ENCODE measurements around the gene UMPS. TPM values are rescaled to one million over a fixed set of nuclear protein-coding genes. Genes with fewer than 3 reads are reported as not detected.
"Not testable (repeated sequence)": the region's sequence is repeated elsewhere in the genome, so short reads cannot be mapped to it uniquely, and the experiment has no call there.

UMPS gene
- total and polyA plus RNA-seq, 2 donors (not counting 1 experiment from before 2014, with no cell fraction given) = 6.6 to 21.4 TPM

GRCh38 chr3:124748560-124749198 is 18.4 kb downstream of the UMPS start:
- Mint-ChIP-seq H3K27me3 (no peaks in the 10 kb centered on the region), H3K27ac (no peak overlapping the region), H3K4me3 (no peak overlapping the region), H3K4me1 (no peaks in the 10 kb centered on the region), H3K9me3 (ENCODE audit: insufficient read depth) (no peaks in the 10 kb centered on the region)
- no peak overlapping the region for H3K27ac ChIP-seq (ENCODE audit: low read length in 2 of 2)
- DNase-seq (no peak), ATAC-seq (ENCODE audit: low read depth) (no peak)
- ChIA-PET CTCF (interaction anchor here (1.9 kb wide), 1 partner anchor 12 kb away, joined by 7 read pairs; no protein-coding TSS in a partner anchor), POLR2A (no interaction called here)
- H3K27me3 ChIP-seq (replicated peaks in 1 of 4; ENCODE audit: control extremely low read depth in 1 of 4, control insufficient read depth in 3 of 4, insufficient read depth in 4 of 4, low read length in 3 of 4) = no peaks in the 10 kb centered on the region
- intact Hi-C loops (cut with micrococcal nuclease) = no loop called here
- no peaks in the 10 kb centered on the region for H4K20me1 ChIP-seq (ENCODE audit: control insufficient read depth, insufficient read depth, low read length, poor library complexity, severe bottlenecking)
- H3K36me3 ChIP-seq (replicated peaks in 1 of 2; ENCODE audit: control extremely low read depth in 1 of 2, control insufficient read depth in 1 of 2, extremely low read depth in 1 of 2, insufficient read depth in 2 of 2, low read length in 1 of 2) = peaks cover 7 to 26% of the 10 kb centered on the region in 2 experiments
- H3K79me2 ChIP-seq (ENCODE audit: control insufficient read depth, insufficient read depth, low read length) = no peaks in the 10 kb centered on the region
- no peak for TF ChIP-seq CTCF (IDR thresholded peaks at IDR 0.05)
- TF ChIP-seq EZH2 (IDR thresholded peaks at IDR 0.05; ENCODE audit: borderline replicate concordance, insufficient read depth, low read depth, low read length, poor library complexity, severe bottlenecking) = no peak
- H3K4me3 ChIP-seq (ENCODE audit: control extremely low read depth in 1 of 5, extremely low read depth in 1 of 5, insufficient read depth in 1 of 5, low read depth in 2 of 5, low read length in 4 of 5) = no peak overlapping the region
- H3K9ac ChIP-seq (ENCODE audit: low read length) = no peak overlapping the region
- no peaks in the 10 kb centered on the region for H3K4me1 ChIP-seq (ENCODE audit: control insufficient read depth in 2 of 2, insufficient read depth in 2 of 2, low read length in 2 of 2)
- H3K9me3 ChIP-seq (ENCODE audit: control extremely low read depth in 1 of 3, control insufficient read depth in 2 of 3, insufficient read depth in 1 of 3, low read length in 2 of 3) = no peaks in the 10 kb centered on the region
- whole genome bisulfite sequencing (ENCODE audit: insufficient coverage) = 98% methylated on average over 7 of the region's 8 CpGs
- H3K4me2 ChIP-seq (replicated peaks; ENCODE audit: low read depth, low read length, poor library complexity, severe bottlenecking) = no peak overlapping the region
- no peak overlapping the region for H2AFZ ChIP-seq (ENCODE audit: insufficient read depth, low read depth, low read length, poor library complexity, severe bottlenecking)

GRCh38 chr3:124749877-124750276 is 19.6 kb downstream of the UMPS start:
- DNase-seq; CTCF ChIA-PET; H3K27me3 ChIP-seq (replicated peaks in 1 of 4; ENCODE audit: control extremely low read depth in 1 of 4, control insufficient read depth in 3 of 4, insufficient read depth in 4 of 4, low read length in 3 of 4): not testable (repeated sequence)

More at GRCh38 chr3:124749877-124750276, 19.6 kb downstream of the UMPS start:
- H3K4me3 ChIP-seq (ENCODE audit: control extremely low read depth in 1 of 5, extremely low read depth in 1 of 5, insufficient read depth in 1 of 5, low read depth in 2 of 5, low read length in 4 of 5); H3K4me2 ChIP-seq (replicated peaks; ENCODE audit: low read depth, low read length, poor library complexity, severe bottlenecking); POLR2A ChIA-PET; H3K4me1 Mint-ChIP-seq; H3K27ac Mint-ChIP-seq; ATAC-seq (ENCODE audit: low read depth); H2AFZ ChIP-seq (ENCODE audit: insufficient read depth, low read depth, low read length, poor library complexity, severe bottlenecking); H3K27ac ChIP-seq (ENCODE audit: low read length in 2 of 2); intact Hi-C loops (cut with micrococcal nuclease); H3K9me3 Mint-ChIP-seq (ENCODE audit: insufficient read depth); H3K9me3 ChIP-seq (ENCODE audit: control extremely low read depth in 1 of 3, control insufficient read depth in 2 of 3, insufficient read depth in 1 of 3, low read length in 2 of 3); H3K4me1 ChIP-seq (ENCODE audit: control insufficient read depth in 2 of 2, insufficient read depth in 2 of 2, low read length in 2 of 2); H3K27me3 Mint-ChIP-seq; H3K9ac ChIP-seq (ENCODE audit: low read length); H3K4me3 Mint-ChIP-seq; H3K79me2 ChIP-seq (ENCODE audit: control insufficient read depth, insufficient read depth, low read length); H4K20me1 ChIP-seq (ENCODE audit: control insufficient read depth, insufficient read depth, low read length, poor library complexity, severe bottlenecking): not testable (repeated sequence)
- WGBS (ENCODE audit: insufficient coverage) = no CpG with 5 or more reads among the region's 27 CpGs
- peaks cover 7 to 15% of the 10 kb centered on the region in 2 experiments for H3K36me3 ChIP-seq (replicated peaks in 1 of 2; ENCODE audit: control extremely low read depth in 1 of 2, control insufficient read depth in 1 of 2, extremely low read depth in 1 of 2, insufficient read depth in 2 of 2, low read length in 1 of 2)
